H9 (cell line): ENCODE data around the gene ZNF839. TPM values are rescaled to one million over a fixed set of nuclear protein-coding genes. Genes with fewer than 3 reads are reported as not detected.

Source experiments
- DNase-seq: peaks from one replicate; pipeline ENCODE4 v3.0.0-alpha.2; 2017
- H2AFZ ChIP-seq: one replicate; pipeline ENCODE4 v1.6.1; 2013; ENCODE audit warnings: mild to moderate bottlenecking, low read length, control low read depth, moderate library complexity
- H2AK5ac ChIP-seq: 2 replicates; pipeline ENCODE4 v1.6.1; 2013; ENCODE audit warnings: low read length, control low read depth, mixed read lengths; ENCODE audit not compliant: insufficient read length
- H2BK120ac ChIP-seq: one replicate; pipeline ENCODE4 v1.6.1; 2013; ENCODE audit warnings: low read depth, mild to moderate bottlenecking, low read length, control low read depth, inconsistent platforms; ENCODE audit not compliant: poor library complexity, severe bottlenecking
- H2BK12ac ChIP-seq: 2 replicates; pipeline ENCODE4 v1.6.1; 2013; ENCODE audit warnings: low read length, control low read depth, mixed read lengths, low read depth; ENCODE audit not compliant: insufficient read length
- H2BK15ac ChIP-seq: 2 replicates; pipeline ENCODE4 v1.6.1; 2013; ENCODE audit warnings: low read depth, low read length, control low read depth
- H2BK20ac ChIP-seq: one replicate; pipeline ENCODE4 v1.6.1; 2013; ENCODE audit warnings: low read depth, mild to moderate bottlenecking, low read length, control low read depth, inconsistent platforms; ENCODE audit not compliant: poor library complexity, severe bottlenecking
- H2BK5ac ChIP-seq: 2 replicates; pipeline ENCODE4 v1.6.1; 2013; ENCODE audit warnings: low read length, control low read depth, mixed read lengths; ENCODE audit not compliant: insufficient read length
- H3K14ac ChIP-seq: 2 replicates; pipeline ENCODE4 v1.6.1; 2013; ENCODE audit warnings: low read length, control low read depth; ENCODE audit not compliant: insufficient read depth
- H3K18ac ChIP-seq: 2 replicates; pipeline ENCODE4 v1.6.1; 2013; ENCODE audit warnings: low read depth, mild to moderate bottlenecking, mixed read lengths, low read length, control low read depth; ENCODE audit not compliant: insufficient read length
- H3K23ac ChIP-seq: 2 replicates; pipeline ENCODE4 v1.6.1; 2013; ENCODE audit warnings: low read length, control low read depth, mixed read lengths, low read depth; ENCODE audit not compliant: insufficient read length
- H3K23me2 ChIP-seq: 2 replicates; pipeline ENCODE4 v1.6.1; 2013; ENCODE audit warnings: low read depth, mild to moderate bottlenecking, mixed read lengths, low read length, control low read depth; ENCODE audit not compliant: insufficient read length, poor library complexity, severe bottlenecking
- H3K27ac ChIP-seq: 2 replicates; pipeline ENCODE4 v1.5.1; 2013; ENCODE audit warnings: low read length, control low read depth, mixed read lengths, low read depth; ENCODE audit not compliant: insufficient read length
- H3K27me3 ChIP-seq: 2 replicates; pipeline ENCODE4 v1.6.1; 2013; ENCODE audit warnings: low read length, control low read depth, inconsistent platforms; ENCODE audit not compliant: insufficient read depth
- H3K4ac ChIP-seq: 2 replicates; pipeline ENCODE4 v1.6.1; 2013; ENCODE audit warnings: low read depth, mild to moderate bottlenecking, control low read depth, inconsistent platforms, low read length, moderate library complexity
- H3K4me1 ChIP-seq: 2 replicates; pipeline ENCODE4 v1.6.1; 2013; ENCODE audit warnings: low read length, control low read depth, inconsistent platforms; ENCODE audit not compliant: insufficient read depth
- H3K4me2 ChIP-seq: 2 replicates; pipeline ENCODE4 v1.6.1; 2013; ENCODE audit warnings: low read length, control low read depth, mixed read lengths; ENCODE audit not compliant: insufficient read length, insufficient read depth
- H3K56ac ChIP-seq: 2 replicates; pipeline ENCODE4 v1.6.1; 2013; ENCODE audit warnings: low read depth, mild to moderate bottlenecking, mixed read lengths, low read length, control low read depth; ENCODE audit not compliant: insufficient read length
- H3K79me1 ChIP-seq: 2 replicates; pipeline ENCODE4 v1.6.1; 2013; ENCODE audit warnings: low read depth, mild to moderate bottlenecking, moderate library complexity, low read length, control low read depth, inconsistent platforms; ENCODE audit not compliant: insufficient read depth, poor library complexity, severe bottlenecking
- H3K79me2 ChIP-seq: 2 replicates; pipeline ENCODE4 v1.6.1; 2013; ENCODE audit warnings: low read length, control low read depth, inconsistent platforms; ENCODE audit not compliant: insufficient read depth
- H3K9ac ChIP-seq: 2 replicates; pipeline ENCODE4 v1.6.1; 2013; ENCODE audit warnings: low read length, control low read depth, mixed read lengths; ENCODE audit not compliant: insufficient read length; ENCODE audit errors: extremely low read depth
- H3K9me3 ChIP-seq: one replicate; pipeline ENCODE4 v1.6.1; 2013; ENCODE audit warnings: low read depth, low read length, inconsistent platforms; ENCODE audit not compliant: control insufficient read depth
- H3T11ph ChIP-seq: one replicate; pipeline ENCODE4 v1.6.1; 2013; ENCODE audit warnings: mild to moderate bottlenecking, low read length, control low read depth, inconsistent platforms
- H4K20me1 ChIP-seq: one replicate; pipeline ENCODE4 v1.6.1; 2013; ENCODE audit not compliant: control insufficient read depth, insufficient read length, insufficient read depth
- H4K5ac ChIP-seq: 2 replicates; pipeline ENCODE4 v1.6.1; 2013; ENCODE audit warnings: low read depth, mild to moderate bottlenecking, mixed read lengths, low read length, control low read depth; ENCODE audit not compliant: insufficient read length
- H4K8ac ChIP-seq: replicated peaks from 2 replicates; pipeline ENCODE4 v1.6.1; 2013; ENCODE audit warnings: low read length, control low read depth, mixed read lengths, low read depth; ENCODE audit not compliant: insufficient read length
- H4K91ac ChIP-seq: 2 replicates; pipeline ENCODE4 v1.6.1; 2013; ENCODE audit warnings: low read depth, mild to moderate bottlenecking, moderate library complexity, mixed read lengths, low read length, control low read depth; ENCODE audit not compliant: insufficient read length
- H3K27ac Mint-ChIP-seq, 3 experiments: 2 replicates in 2 of 3; 3 replicates in 1 of 3; pipeline ENCODE4 v1.8.0; 2020 to 2021; ENCODE audit warnings: mixed read lengths in 3 of 3, mild to moderate bottlenecking in 1 of 3, moderate library complexity in 1 of 3
- H3K27me3 Mint-ChIP-seq: 2 replicates; pipeline ENCODE4 v1.8.0; 2021; ENCODE audit warnings: low read depth, mild to moderate bottlenecking, moderate library complexity, mixed read lengths
- H3K36me3 Mint-ChIP-seq, 3 experiments: 2 replicates in 2 of 3; 3 replicates in 1 of 3; pipeline ENCODE4 v1.8.0; 2020 to 2021; ENCODE audit warnings: low read depth in 3 of 3, mixed read lengths in 3 of 3; ENCODE audit not compliant: insufficient read depth in 1 of 3
- H3K4me1 Mint-ChIP-seq, 2 experiments: 2 replicates each; pipeline ENCODE4 v1.8.0; 2020; ENCODE audit warnings: mixed read lengths in 2 of 2
- H3K4me3 Mint-ChIP-seq, 2 experiments: 2 replicates in 1 of 2; 3 replicates in 1 of 2; pipeline ENCODE4 v1.8.0; 2020 to 2021; ENCODE audit warnings: mild to moderate bottlenecking in 2 of 2, mixed read lengths in 2 of 2, moderate library complexity in 1 of 2
- H3K9me3 Mint-ChIP-seq, 2 experiments: 2 replicates in 1 of 2; 3 replicates in 1 of 2; pipeline ENCODE4 v1.8.0; 2020; ENCODE audit warnings: mild to moderate bottlenecking in 2 of 2, mixed read lengths in 2 of 2, moderate library complexity in 1 of 2
- WGBS: extraction: QIAGEN DNeasy Blood & Tissue Kit; methylation state at CpG from one replicate; pipeline ENCODE4 v1.1.7; 2013; ENCODE audit warnings: missing lambda C conversion rate, low lambda C conversion rate, mixed read lengths; ENCODE audit not compliant: insufficient read length; ENCODE audit errors: extremely low coverage; 5-methylcytosine and 5-hydroxymethylcytosine counted together
- total RNA-seq: library from RNA; stranded (reverse); gene quantifications from 2 replicates; pipeline ENCODE4 v1.2.1, GENCODE V29; 2021
- TF ChIP-seq, protein P1 (sequence below): fragments of 200-600 bp; sonication (generic); conservative IDR thresholded peaks from 3 replicates; pipeline ENCODE4 v1.8.0; 2021; ENCODE audit warnings: antibody characterized with exemption, mild to moderate bottlenecking

ZNF839 gene
- total RNA-seq, 1 experiment from 2014 or later: 9.4 TPM

DNA sequence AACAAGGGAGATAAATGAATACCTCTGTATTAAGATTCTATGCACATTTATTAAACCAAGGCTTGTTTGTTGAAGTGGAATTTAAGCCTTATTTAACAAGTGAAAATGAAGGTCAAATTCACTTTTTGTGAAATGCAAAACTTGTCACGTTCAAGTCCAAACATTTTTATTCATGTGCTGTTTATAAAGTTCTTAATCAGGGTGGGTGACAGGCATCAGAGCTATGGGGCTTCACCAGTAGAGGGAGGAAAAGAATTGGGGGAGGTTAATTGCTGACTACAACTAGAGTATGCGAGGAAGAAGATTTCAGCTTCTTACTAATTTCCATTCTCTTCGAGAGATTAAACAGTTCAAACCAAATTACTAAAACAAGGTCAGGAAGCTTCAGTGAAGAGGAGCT is 24.3 kb upstream of the ZNF839 start:
- Histone ChIP-seq H3K79me1 (no peaks in the 10 kb centered on the region), H3K9me3 (no peaks in the 10 kb centered on the region), H4K91ac (no peak overlapping the region), H3K27ac (no peak overlapping the region), H3K79me2 (no peaks in the 10 kb centered on the region), H3K27me3 (no peaks in the 10 kb centered on the region), H3K18ac (no peak overlapping the region), H4K8ac (no peak overlapping the region), H2BK20ac (no peak overlapping the region), H4K20me1 (no peaks in the 10 kb centered on the region), H3K4ac (no peak overlapping the region), H2BK120ac (no peak overlapping the region), H2AFZ (no peak overlapping the region), H3K23me2 (no peaks in the 10 kb centered on the region), H2BK15ac (no peak overlapping the region), H3K14ac (no peak overlapping the region), H3K9ac (no peak overlapping the region), H2BK5ac (no peak overlapping the region), H3K4me2 (no peak overlapping the region), H2BK12ac (no peak overlapping the region), H3K56ac (no peak overlapping the region), H2AK5ac (no peak overlapping the region), H3T11ph (no peak overlapping the region), H3K4me1 (no peaks in the 10 kb centered on the region), H4K5ac (no peak overlapping the region), H3K23ac (no peak overlapping the region)
- H3K4me1 Mint-ChIP-seq: no peaks in the 10 kb centered on the region; a peak in 1 of 4 replicates
- no peaks in the 10 kb centered on the region for H3K36me3 Mint-ChIP-seq
- TF ChIP-seq, protein P1, sequence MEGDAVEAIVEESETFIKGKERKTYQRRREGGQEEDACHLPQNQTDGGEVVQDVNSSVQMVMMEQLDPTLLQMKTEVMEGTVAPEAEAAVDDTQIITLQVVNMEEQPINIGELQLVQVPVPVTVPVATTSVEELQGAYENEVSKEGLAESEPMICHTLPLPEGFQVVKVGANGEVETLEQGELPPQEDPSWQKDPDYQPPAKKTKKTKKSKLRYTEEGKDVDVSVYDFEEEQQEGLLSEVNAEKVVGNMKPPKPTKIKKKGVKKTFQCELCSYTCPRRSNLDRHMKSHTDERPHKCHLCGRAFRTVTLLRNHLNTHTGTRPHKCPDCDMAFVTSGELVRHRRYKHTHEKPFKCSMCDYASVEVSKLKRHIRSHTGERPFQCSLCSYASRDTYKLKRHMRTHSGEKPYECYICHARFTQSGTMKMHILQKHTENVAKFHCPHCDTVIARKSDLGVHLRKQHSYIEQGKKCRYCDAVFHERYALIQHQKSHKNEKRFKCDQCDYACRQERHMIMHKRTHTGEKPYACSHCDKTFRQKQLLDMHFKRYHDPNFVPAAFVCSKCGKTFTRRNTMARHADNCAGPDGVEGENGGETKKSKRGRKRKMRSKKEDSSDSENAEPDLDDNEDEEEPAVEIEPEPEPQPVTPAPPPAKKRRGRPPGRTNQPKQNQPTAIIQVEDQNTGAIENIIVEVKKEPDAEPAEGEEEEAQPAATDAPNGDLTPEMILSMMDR: peak; percentile 50
- no peaks in the 10 kb centered on the region for H3K27me3 Mint-ChIP-seq
- peaks cover 0 to 5% of the 10 kb centered on the region in 2 experiments; a peak in 1 of 5 replicates for H3K9me3 Mint-ChIP-seq
- no peak overlapping the region for H3K27ac Mint-ChIP-seq
- H3K4me3 Mint-ChIP-seq: no peak overlapping the region
- no CpG with 5 or more reads among the region's 3 CpGs for WGBS
- DNase-seq: no peak
